BE2C (cell line): ENCODE results near the gene BTRC.

Experiments
- DNase-seq: peaks from one replicate; pipeline ENCODE4 v3.0.0-alpha.2; 2020
- H3K27me3 ChIP-seq: fragments of 250-450 bp; sonication (Bioruptor Pico); 2 replicates; pipeline ENCODE4 v1.5.1; 2020; ENCODE audit warnings: mild to moderate bottlenecking
- H3K36me3 ChIP-seq: fragments of 250-450 bp; sonication (Bioruptor Pico); 2 replicates; pipeline ENCODE4 v1.5.1; 2020; ENCODE audit warnings: mild to moderate bottlenecking
- H3K4me1 ChIP-seq: fragments of 250-450 bp; sonication (Bioruptor Pico); 2 replicates; pipeline ENCODE4 v1.5.1; 2020
- H3K4me3 ChIP-seq: 2 replicates; pipeline ENCODE4 v1.5.1; 2011; ENCODE audit warnings: low read depth, low read length
- H3K9me3 ChIP-seq: fragments of 250-450 bp; sonication (Bioruptor Pico); 2 replicates; pipeline ENCODE4 v1.5.1; 2020
- CTCF ChIP-seq: IDR thresholded peaks from 2 replicates; pipeline ENCODE4 v1.5.1; 2012; ENCODE audit warnings: mild to moderate bottlenecking, low read depth, low read length

BTRC gene

GRCh38 chr10:101578192-101578591, 224.2 kb downstream of the BTRC start:
- H3K4me1 ChIP-seq = no peaks in the 10 kb centered on the region

GRCh38 chr10:101578803-101579515, 225.0 kb downstream of the BTRC start:
- no peak for TF ChIP-seq CTCF
- no peak for DNase-seq
- Histone ChIP-seq H3K9me3 (no peaks in the 10 kb centered on the region), H3K36me3 (no peaks in the 10 kb centered on the region), H3K27me3 (no peaks in the 10 kb centered on the region), H3K4me1 (no peaks in the 10 kb centered on the region), H3K4me3 (no peak overlapping the region)

More at GRCh38 chr10:101578192-101578591, 224.2 kb downstream of the BTRC start:
- no peaks in the 10 kb centered on the region for H3K9me3 ChIP-seq
- TF ChIP-seq CTCF = no peak
- no peak for DNase-seq
- no peaks in the 10 kb centered on the region for H3K36me3 ChIP-seq
- H3K4me3 ChIP-seq = no peak overlapping the region
- H3K27me3 ChIP-seq = no peaks in the 10 kb centered on the region

DNA sequence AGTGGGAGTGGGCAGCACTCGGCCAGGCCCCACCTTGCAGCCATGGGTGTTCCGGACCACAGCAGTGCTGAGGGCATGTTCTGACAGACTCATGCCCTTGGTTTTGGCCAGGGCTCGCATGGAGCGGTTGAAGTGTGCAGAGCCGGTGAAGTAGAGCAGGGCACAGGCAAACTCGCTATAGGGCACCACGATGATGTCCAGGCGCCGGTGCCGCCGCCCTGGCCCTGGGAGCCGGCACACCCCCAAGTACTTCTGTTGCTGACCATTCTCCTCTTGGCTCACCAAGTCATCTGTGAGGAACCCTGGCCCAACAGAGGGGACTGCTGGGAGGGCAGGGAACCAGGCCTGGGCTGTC, 225.5 kb downstream of the BTRC start:
- no peaks in the 10 kb centered on the region for H3K36me3 ChIP-seq
- H3K9me3 ChIP-seq = no peaks in the 10 kb centered on the region
- no peak for DNase-seq
- no peaks in the 10 kb centered on the region for H3K4me1 ChIP-seq
- H3K27me3 ChIP-seq = no peaks in the 10 kb centered on the region
- TF ChIP-seq CTCF = no peak
- H3K4me3 ChIP-seq = no peak overlapping the region

GRCh38 chr10:101580486-101581399, 226.8 kb downstream of the BTRC start:
- DNase-seq = no peak
- no peaks in the 10 kb centered on the region for H3K36me3 ChIP-seq
- no peak overlapping the region for H3K4me3 ChIP-seq
- no peaks in the 10 kb centered on the region for H3K27me3 ChIP-seq
- H3K9me3 ChIP-seq = no peaks in the 10 kb centered on the region
- TF ChIP-seq CTCF = no peak
- H3K4me1 ChIP-seq = no peaks in the 10 kb centered on the region

- H3K36me3 ChIP-seq = no peaks in the 10 kb centered on the region
- no peak overlapping the region for H3K4me3 ChIP-seq
- no peak for TF ChIP-seq CTCF
- no peak for DNase-seq
- H3K9me3 ChIP-seq = no peaks in the 10 kb centered on the region
- no peaks in the 10 kb centered on the region for H3K27me3 ChIP-seq
- no peaks in the 10 kb centered on the region for H3K4me1 ChIP-seq
Measured at GRCh38 chr10:101585841-101586240, 231.9 kb downstream of the BTRC start.
